A673 (cell line): Measurements from ENCODE around the gene CCT3. TPM values are rescaled to one million over a fixed set of nuclear protein-coding genes. Genes with fewer than 3 reads are reported as not detected.
"Not testable (repeated sequence)": the region's sequence is repeated elsewhere in the genome, so short reads cannot be mapped to it uniquely, and the experiment has no call there.

Experiments used
- BruUV-seq: library from RNA; stranded (reverse); fragments of 400-500 nt; replicated peaks from 2 replicates; lab custom pipeline; 2021; lab: Mats Ljungman, UMichigan
- CTCF ChIA-PET: fragments of 300-600 bp; sonication (Branson Sonifier 250); formaldehyde crosslinking; loops from one replicate; lab custom pipeline; 2022; ENCODE audit warnings: antibody characterized with exemption; lab: Charles Lee
- POLR2A ChIA-PET: fragments of 300-600 bp; sonication (Branson Sonifier 250); formaldehyde crosslinking; loops from one replicate; lab custom pipeline; 2022; ENCODE audit warnings: antibody characterized with exemption; ENCODE audit not compliant: low non-redundant PET; lab: Charles Lee
- DNase-seq: peaks from one replicate; pipeline ENCODE4 v3.0.0-alpha.2; 2015; ENCODE audit warnings: low spot score
- H3K27ac ChIP-seq: fragments of 200-600 bp; sonication (generic); 2 replicates; pipeline ENCODE4 v1.5.1; 2016; ENCODE audit warnings: mixed run types, low read depth, mild to moderate bottlenecking, mixed read lengths, antibody characterized with exemption, low read length; ENCODE audit not compliant: poor library complexity, severe bottlenecking
- H3K27me3 ChIP-seq: fragments of 200-600 bp; sonication (generic); replicated peaks from 2 replicates; pipeline ENCODE4 v1.6.1; 2017; ENCODE audit warnings: mixed run types, low read depth, mild to moderate bottlenecking, mixed read lengths, antibody characterized with exemption, low read length; ENCODE audit not compliant: insufficient read depth, poor library complexity
- H3K36me3 ChIP-seq: fragments of 200-600 bp; sonication (generic); 2 replicates; pipeline ENCODE4 v1.6.1; 2016; ENCODE audit warnings: mixed run types, mild to moderate bottlenecking, mixed read lengths, antibody characterized with exemption, low read length; ENCODE audit not compliant: insufficient read depth, poor library complexity, severe bottlenecking
- H3K4me1 ChIP-seq: fragments of 200-600 bp; sonication (generic); 2 replicates; pipeline ENCODE4 v1.6.1; 2017; ENCODE audit warnings: mixed run types, mild to moderate bottlenecking, mixed read lengths, antibody characterized with exemption, low read length; ENCODE audit not compliant: insufficient read depth, poor library complexity, severe bottlenecking
- H3K4me3 ChIP-seq: fragments of 200-600 bp; sonication (generic); 2 replicates; pipeline ENCODE4 v1.5.1; 2016; ENCODE audit warnings: low read depth, mixed run types, mild to moderate bottlenecking, mixed read lengths, low read length; ENCODE audit not compliant: poor library complexity, severe bottlenecking
- H3K9me3 ChIP-seq: fragments of 200-600 bp; sonication (generic); 2 replicates; pipeline ENCODE4 v1.6.1; 2016; ENCODE audit warnings: mixed run types, low read depth, mild to moderate bottlenecking, mixed read lengths, antibody characterized with exemption, low read length; ENCODE audit not compliant: poor library complexity, severe bottlenecking
- EZH2 ChIP-seq: fragments of 200-600 bp; sonication (generic); IDR thresholded peaks from 2 replicates; pipeline ENCODE4 v1.6.1; 2017; ENCODE audit warnings: borderline replicate concordance, low read depth, mild to moderate bottlenecking, mixed read lengths, antibody characterized with exemption, low read length; ENCODE audit not compliant: poor library complexity, severe bottlenecking
- intact Hi-C: fragments of 100-400 bp; cut with micrococcal nuclease; formaldehyde crosslinking; loops from one replicate; pipeline ENCODE4 v1.10.0; 2022; ENCODE audit not compliant: unreplicated experiment
- total RNA-seq: library from RNA; stranded (reverse); gene quantifications from 2 replicates; pipeline ENCODE4 v1.2.3, GENCODE V29; 2021
- TF ChIP-seq, protein P1 (sequence below): fragments of 300-800, 200-600 bp; sonication (generic); conservative IDR thresholded peaks from 2 replicates; pipeline ENCODE4 v1.5.1; 2017; ENCODE audit warnings: low read depth, mild to moderate bottlenecking, antibody characterized with exemption, low read length, moderate library complexity, mixed read lengths

The CCT3 gene
- total RNA-seq, 1 experiment from 2014 or later, result 678 TPM

DNA sequence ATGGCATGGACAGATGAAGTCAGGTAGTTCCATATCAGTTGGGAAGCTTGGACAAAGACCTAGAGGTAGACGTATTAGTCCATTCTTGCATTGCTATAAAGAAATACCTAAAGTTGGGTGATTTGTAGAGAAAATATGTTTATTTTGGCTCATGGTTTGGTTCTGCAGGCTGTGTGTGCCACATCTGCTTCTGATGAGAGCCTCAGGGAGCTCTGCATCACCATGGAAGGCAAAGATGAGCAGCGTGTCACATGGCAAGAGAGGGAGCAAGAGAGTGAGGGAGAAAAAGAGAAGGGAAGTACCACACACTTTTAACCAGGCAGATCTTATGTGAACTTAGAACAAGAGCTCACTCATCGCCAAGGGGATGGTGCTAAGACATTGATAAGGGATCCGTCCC lies 9.2 kb upstream of the CCT3 start:
- Histone ChIP-seq H3K4me3 (no peak overlapping the region), H3K36me3 (no peaks in the 10 kb centered on the region), H3K4me1 (no peaks in the 10 kb centered on the region), H3K27me3 (no peaks in the 10 kb centered on the region), H3K9me3 (no peaks in the 10 kb centered on the region), H3K27ac (no peak overlapping the region)
- no TSS peak for BruUV-seq
- no peak for DNase-seq
- POLR2A ChIA-PET, result no interaction called here
- intact Hi-C loops, result no loop called here
- TF ChIP-seq, protein P1, sequence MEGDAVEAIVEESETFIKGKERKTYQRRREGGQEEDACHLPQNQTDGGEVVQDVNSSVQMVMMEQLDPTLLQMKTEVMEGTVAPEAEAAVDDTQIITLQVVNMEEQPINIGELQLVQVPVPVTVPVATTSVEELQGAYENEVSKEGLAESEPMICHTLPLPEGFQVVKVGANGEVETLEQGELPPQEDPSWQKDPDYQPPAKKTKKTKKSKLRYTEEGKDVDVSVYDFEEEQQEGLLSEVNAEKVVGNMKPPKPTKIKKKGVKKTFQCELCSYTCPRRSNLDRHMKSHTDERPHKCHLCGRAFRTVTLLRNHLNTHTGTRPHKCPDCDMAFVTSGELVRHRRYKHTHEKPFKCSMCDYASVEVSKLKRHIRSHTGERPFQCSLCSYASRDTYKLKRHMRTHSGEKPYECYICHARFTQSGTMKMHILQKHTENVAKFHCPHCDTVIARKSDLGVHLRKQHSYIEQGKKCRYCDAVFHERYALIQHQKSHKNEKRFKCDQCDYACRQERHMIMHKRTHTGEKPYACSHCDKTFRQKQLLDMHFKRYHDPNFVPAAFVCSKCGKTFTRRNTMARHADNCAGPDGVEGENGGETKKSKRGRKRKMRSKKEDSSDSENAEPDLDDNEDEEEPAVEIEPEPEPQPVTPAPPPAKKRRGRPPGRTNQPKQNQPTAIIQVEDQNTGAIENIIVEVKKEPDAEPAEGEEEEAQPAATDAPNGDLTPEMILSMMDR, result no peak
- TF ChIP-seq EZH2, result no peak
- CTCF ChIA-PET, result no interaction called here

DNA sequence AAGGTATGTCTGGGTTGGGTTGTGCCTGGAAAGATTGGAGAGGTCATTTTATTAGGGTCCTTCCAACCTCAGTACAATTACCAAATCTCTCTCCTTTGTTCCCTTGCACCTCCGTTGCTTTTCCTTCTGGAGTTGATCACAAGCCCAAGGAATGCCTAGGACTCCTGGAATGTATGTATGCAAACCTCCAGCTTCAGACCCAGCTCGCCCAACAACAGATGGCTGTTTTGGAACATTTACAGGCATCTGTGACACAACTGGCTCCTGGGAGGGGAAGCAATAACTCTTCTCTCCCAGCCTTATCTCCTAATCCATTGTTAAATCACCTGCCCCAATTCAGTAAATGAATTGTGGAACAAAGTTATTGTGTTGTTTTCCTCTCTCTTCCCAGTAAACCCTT lies 8.5 kb upstream of the CCT3 start:
- H3K27ac ChIP-seq, result no peak overlapping the region
- no peaks in the 10 kb centered on the region for H3K9me3 ChIP-seq
- POLR2A ChIA-PET, result no interaction called here
- BruUV-seq, result no TSS peak
- no peak for DNase-seq
- no peak overlapping the region for H3K4me3 ChIP-seq
- H3K27me3 ChIP-seq, result no peaks in the 10 kb centered on the region
- TF ChIP-seq, protein P1, result no peak
- no peak for TF ChIP-seq EZH2
- CTCF ChIA-PET, result no interaction called here
- no peaks in the 10 kb centered on the region for H3K4me1 ChIP-seq
- intact Hi-C loops, result no loop called here
- no peaks in the 10 kb centered on the region for H3K36me3 ChIP-seq

DNA sequence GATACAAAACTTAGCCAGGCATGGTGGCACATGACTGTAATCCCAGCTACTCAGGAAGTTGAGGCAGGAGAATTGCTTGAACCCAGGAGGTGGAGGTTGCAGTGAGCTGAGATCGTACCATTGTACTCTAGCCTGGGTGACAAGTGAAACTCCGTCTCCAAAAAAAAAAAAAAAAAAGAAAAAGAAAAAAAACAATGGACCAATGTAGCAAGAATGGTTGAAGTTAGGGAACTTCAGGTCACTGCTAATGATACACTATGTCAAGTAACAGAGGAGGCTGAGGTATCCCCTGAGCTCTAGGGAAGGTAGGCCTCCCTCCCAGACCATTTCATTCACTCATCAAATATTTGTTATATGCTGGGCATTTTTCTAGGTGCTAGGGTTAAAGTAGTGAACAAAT lies 7.9 kb upstream of the CCT3 start:
- H3K27me3 ChIP-seq, H3K27ac ChIP-seq, intact Hi-C loops, POLR2A ChIA-PET, H3K4me3 ChIP-seq, H3K36me3 ChIP-seq, BruUV-seq, H3K4me1 ChIP-seq, DNase-seq, H3K9me3 ChIP-seq: not testable (repeated sequence)
- CTCF ChIA-PET, result interaction anchor here (0.6 kb wide), 1 partner anchor 203 kb away, joined by 3 read pairs; no protein-coding TSS in a partner anchor

- no peaks in the 10 kb centered on the region for H3K4me1 ChIP-seq
- no TSS peak for BruUV-seq
- no peak overlapping the region for H3K4me3 ChIP-seq
- no peaks in the 10 kb centered on the region for H3K36me3 ChIP-seq
- H3K27me3 ChIP-seq, result no peaks in the 10 kb centered on the region
- no peaks in the 10 kb centered on the region for H3K9me3 ChIP-seq
- ChIA-PET CTCF (interaction anchor here (1.1 kb wide), 1 partner anchor 14 kb away, joined by 3 read pairs; no protein-coding TSS in a partner anchor), POLR2A (interaction anchor here (0.6 kb wide), 1 partner anchor 85 kb away, joined by 4 read pairs; no protein-coding TSS in a partner anchor)
- TF ChIP-seq EZH2, result no peak
- TF ChIP-seq, protein P1, result no peak
- intact Hi-C loops, result no loop called here
- H3K27ac ChIP-seq, result no peak overlapping the region
- DNase-seq, result no peak
Observed at GRCh38 chr1:156344409-156344808, 6.3 kb upstream of the CCT3 start.
